ENCODE measurements around the gene NR2F1-AS1.
"Not testable (repeated sequence)": the region's sequence is repeated elsewhere in the genome, so short reads cannot be mapped to it uniquely, and the experiment has no call there.

The NR2F1-AS1 gene

GRCh38 chr5:93519740-93520139, 61.3 kb downstream of the NR2F1-AS1 start:
- peak; percentile 18 for DNase-seq (ENCODE audit: low spot score)

- no peak for DNase-seq (ENCODE audit: low spot score)
Observed at GRCh38 chr5:93517828-93518227, 63.2 kb downstream of the NR2F1-AS1 start.

GRCh38 chr5:93513298-93513697, 67.7 kb downstream of the NR2F1-AS1 start:
- DNase-seq (ENCODE audit: low spot score) = no peak

GRCh38 chr5:93512799-93513198, 68.2 kb downstream of the NR2F1-AS1 start:
- DNase-seq (ENCODE audit: low spot score) = peak; percentile 95

GRCh38 chr5:93511445-93511844, 69.6 kb downstream of the NR2F1-AS1 start:
- no peak for DNase-seq (ENCODE audit: low spot score)

- no peak for DNase-seq (ENCODE audit: low spot score)
Observed at GRCh38 chr5:93510626-93511380, 70.2 kb downstream of the NR2F1-AS1 start.

- DNase-seq (ENCODE audit: low spot score) = not testable (repeated sequence)
Observed at GRCh38 chr5:93505553-93505952, 75.5 kb downstream of the NR2F1-AS1 start.

GRCh38 chr5:93503598-93504067, 77.4 kb downstream of the NR2F1-AS1 start:
- peak; percentile 95 for DNase-seq (ENCODE audit: low spot score)

GRCh38 chr5:93497096-93497495, 83.9 kb downstream of the NR2F1-AS1 start:
- DNase-seq (ENCODE audit: low spot score) = no peak

- DNase-seq (ENCODE audit: low spot score) = no peak
Observed at GRCh38 chr5:93479982-93480509, 101.0 kb downstream of the NR2F1-AS1 start.

GRCh38 chr5:93477816-93478215, 103.2 kb downstream of the NR2F1-AS1 start:
- no peak for DNase-seq (ENCODE audit: low spot score)

GRCh38 chr5:93476251-93476742, 104.7 kb downstream of the NR2F1-AS1 start:
- no peak for DNase-seq (ENCODE audit: low spot score)

- DNase-seq (ENCODE audit: low spot score) = no peak
Observed at GRCh38 chr5:93462916-93463315, 118.1 kb downstream of the NR2F1-AS1 start.

GRCh38 chr5:93461756-93462155, 119.3 kb downstream of the NR2F1-AS1 start:
- peak; percentile 4 for DNase-seq (ENCODE audit: low spot score)

- no peak for DNase-seq (ENCODE audit: low spot score)
Observed at GRCh38 chr5:93460286-93460685, 120.7 kb downstream of the NR2F1-AS1 start.

GRCh38 chr5:93456796-93457195, 124.2 kb downstream of the NR2F1-AS1 start:
- not testable (repeated sequence) for DNase-seq (ENCODE audit: low spot score)

GRCh38 chr5:93454896-93455295, 126.1 kb downstream of the NR2F1-AS1 start:
- DNase-seq (ENCODE audit: low spot score) = no peak

GRCh38 chr5:93452255-93452654, 128.8 kb downstream of the NR2F1-AS1 start:
- DNase-seq (ENCODE audit: low spot score) = no peak

GRCh38 chr5:93438124-93438523, 142.9 kb downstream of the NR2F1-AS1 start:
- no peak for DNase-seq (ENCODE audit: low spot score)

GRCh38 chr5:93436083-93436482, 144.9 kb downstream of the NR2F1-AS1 start:
- DNase-seq (ENCODE audit: low spot score) = no peak

GRCh38 chr5:93433422-93433821, 147.6 kb downstream of the NR2F1-AS1 start:
- no peak for DNase-seq (ENCODE audit: low spot score)

GRCh38 chr5:93431250-93431649, 149.8 kb downstream of the NR2F1-AS1 start:
- DNase-seq (ENCODE audit: low spot score) = no peak

- no peak for DNase-seq (ENCODE audit: low spot score)
Observed at GRCh38 chr5:93430673-93431199, 150.3 kb downstream of the NR2F1-AS1 start.
